HG03521 (cell line): ENCODE measurements around the gene GFER.

Experiments used
- ATAC-seq: cut with Tn5 transposase; IDR thresholded peaks from one replicate; pipeline ENCODE4 v1.9.1; 2021; ENCODE audit warnings: mild to moderate bottlenecking, moderate library complexity; ENCODE audit not compliant: unreplicated experiment

The GFER gene

GRCh38 chr16:1974157-1975070 is 9.6 kb upstream of the GFER start:
- no peak for ATAC-seq

GRCh38 chr16:1975432-1976215 is 8.4 kb upstream of the GFER start:
- ATAC-seq, result no peak

DNA sequence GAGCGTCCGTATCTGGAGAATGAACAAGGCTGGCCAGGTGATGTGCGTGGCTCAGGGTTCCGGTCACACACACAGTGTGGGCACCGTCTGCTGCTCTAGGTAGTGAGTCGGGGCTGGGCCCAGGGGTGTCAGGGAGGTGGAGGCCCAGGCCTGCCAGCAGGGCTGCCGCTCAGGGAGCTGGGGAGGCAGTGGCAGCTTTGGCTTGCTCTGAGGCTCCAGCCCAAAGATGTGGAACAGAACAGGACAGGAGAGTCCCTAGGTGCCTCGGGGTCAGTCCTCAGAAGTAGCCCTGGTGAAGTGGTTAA is 7.8 kb upstream of the GFER start:
- no peak for ATAC-seq

DNA sequence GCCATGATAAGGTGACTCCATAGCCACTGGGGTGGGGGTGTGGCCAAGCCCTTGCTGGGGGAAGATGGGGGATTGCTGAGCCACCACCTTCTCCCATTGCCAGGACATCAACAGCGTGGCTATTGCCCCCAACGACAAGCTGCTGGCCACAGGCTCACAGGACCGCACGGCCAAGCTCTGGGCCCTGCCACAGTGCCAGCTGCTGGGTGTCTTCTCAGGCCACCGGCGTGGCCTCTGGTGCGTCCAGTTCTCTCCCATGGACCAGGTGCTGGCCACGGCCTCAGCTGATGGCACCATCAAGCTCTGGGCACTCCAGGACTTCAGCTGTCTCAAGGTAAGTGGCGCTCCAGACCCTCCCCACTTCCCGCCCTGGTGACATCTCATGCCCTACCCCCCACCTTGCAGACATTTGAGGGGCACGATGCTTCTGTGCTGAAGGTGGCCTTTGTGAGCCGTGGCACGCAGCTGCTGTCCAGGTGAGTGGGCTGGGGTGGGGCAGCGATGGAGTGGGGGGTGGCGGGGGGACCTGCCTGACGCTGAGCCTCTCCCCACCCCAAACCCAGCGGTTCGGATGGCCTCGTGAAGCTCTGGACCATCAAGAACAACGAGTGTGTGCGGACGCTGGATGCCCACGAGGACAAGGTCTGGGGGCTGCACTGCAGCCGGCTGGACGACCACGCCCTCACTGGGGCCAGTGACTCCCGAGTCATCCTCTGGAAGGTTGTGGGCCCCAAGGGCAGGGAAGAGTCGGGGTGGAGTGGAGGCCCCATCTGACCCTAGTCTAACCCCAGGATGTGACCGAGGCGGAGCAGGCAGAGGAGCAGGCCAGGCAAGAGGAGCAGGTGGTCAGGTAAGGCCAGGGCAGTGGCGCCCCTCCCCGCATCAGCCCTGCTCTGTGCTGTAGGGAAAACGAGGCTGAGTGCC is 6.8 kb upstream of the GFER start:
- no peak for ATAC-seq

DNA sequence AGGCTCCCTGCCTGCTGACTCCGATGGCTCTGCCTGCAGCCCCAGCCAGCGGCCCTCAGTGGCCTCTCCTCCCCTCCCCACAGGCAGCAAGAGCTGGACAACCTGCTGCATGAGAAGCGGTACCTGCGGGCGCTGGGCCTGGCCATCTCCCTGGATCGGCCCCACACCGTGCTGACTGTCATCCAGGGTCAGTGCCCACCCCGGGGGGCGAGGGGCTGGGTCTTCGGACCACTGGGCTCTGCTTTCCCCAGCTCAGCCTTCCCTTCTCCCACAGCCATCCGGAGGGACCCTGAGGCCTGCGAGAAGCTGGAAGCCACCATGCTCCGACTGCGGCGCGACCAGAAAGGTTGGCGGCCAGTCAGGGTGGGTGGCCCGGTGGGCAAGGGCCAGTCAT is 6.1 kb upstream of the GFER start:
- no peak for ATAC-seq

- no peak for ATAC-seq
Measured at GRCh38 chr16:1978476-1979120, 5.4 kb upstream of the GFER start.

DNA sequence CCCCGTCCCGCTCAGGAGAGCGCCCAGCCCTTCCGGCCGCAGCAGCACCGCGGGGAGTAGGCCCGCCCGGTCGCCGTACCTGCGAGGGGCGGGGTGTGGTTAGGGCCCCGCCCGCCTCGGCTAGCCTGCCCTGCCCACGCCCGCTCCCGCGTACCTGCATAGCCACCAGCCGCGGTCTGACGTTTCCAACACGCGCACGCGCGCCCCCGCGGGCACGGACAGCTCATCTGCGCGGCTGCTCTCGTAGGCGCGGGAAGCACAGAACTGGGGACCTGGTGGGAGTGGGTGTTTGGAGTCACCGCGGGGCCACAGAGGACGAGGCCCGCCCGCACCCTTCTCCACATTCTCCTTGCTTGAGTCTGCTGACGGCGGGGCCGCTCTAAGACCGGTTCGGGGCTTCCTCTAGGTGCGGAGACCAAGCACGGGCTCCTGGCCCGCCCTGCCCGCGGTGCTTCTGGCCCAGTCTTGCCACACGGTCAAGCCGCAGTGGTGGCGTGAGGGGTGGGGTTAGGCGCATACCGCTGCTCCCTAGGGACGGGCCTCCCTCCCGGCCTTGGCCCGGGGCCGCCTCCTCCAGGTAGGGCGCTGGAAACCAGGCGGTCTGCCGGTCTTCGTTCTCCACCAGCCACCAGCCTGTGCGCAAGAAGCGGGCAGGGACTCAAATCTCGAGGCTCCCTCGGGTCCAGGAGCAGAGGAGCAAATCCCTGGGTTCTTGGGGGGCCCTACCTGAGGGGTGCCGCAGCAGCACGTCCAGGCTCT is 4.5 kb upstream of the GFER start:
- ATAC-seq, result no peak

GRCh38 chr16:1980030-1980769 is 3.8 kb upstream of the GFER start:
- ATAC-seq, result no peak

DNA sequence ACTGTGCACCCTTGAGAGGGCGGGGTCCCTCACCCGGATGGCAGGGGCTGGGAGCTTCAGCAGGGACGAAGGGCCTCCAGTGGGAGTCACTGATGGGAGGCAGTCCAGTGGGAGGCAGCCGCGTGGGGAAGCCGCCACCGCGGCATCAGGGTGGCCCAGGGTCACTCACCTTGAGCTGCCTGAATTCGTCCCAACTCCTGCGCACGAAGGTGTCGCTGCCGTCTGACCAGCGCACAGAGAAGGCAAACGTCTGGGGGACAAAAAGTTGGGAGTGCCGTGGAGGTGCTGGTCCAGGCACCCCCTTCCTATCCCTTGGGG is 3.3 kb upstream of the GFER start:
- no peak for ATAC-seq

- ATAC-seq, result no peak
Measured at GRCh38 chr16:1981398-1981836, 2.6 kb upstream of the GFER start, which contains the start of gene NOXO1. Gene NOXO1 (minus strand): TSS chr16:1981469. CDS start chr16:1981179, 290 bp downstream.

GRCh38 chr16:1982013-1982433 is 2.0 kb upstream of the GFER start:
- ATAC-seq, result no peak

DNA sequence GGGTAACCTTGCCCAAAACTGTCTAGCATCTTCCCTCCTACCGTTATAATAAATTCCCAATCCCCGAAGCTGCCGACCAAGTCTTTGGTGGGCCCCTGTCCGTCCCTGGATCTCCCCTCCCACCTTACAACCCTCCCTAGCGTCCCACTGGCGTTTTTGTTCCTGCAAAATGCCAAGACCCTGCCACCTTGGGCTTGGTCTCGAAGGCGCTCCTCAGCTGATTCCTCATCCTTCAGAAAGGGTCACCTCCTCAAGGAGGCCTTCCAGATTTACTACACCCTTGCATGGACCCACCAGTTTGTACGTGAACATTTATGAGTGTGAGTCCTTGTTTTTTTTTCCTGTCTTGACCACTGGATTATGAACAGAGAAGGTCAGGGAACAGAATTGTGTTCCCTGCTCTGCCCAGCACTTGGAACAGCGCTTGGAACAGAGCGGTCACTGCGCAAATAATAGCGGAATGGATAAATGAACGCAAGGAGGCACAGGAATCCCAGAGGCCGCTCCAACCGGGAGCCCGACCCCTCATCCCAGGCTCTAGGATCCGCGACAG is 926 bp upstream of the GFER start:
- ATAC-seq, result no peak

- ATAC-seq, result no peak
Measured at GRCh38 chr16:1984347-1985225, 593 bp downstream of the GFER start.

DNA sequence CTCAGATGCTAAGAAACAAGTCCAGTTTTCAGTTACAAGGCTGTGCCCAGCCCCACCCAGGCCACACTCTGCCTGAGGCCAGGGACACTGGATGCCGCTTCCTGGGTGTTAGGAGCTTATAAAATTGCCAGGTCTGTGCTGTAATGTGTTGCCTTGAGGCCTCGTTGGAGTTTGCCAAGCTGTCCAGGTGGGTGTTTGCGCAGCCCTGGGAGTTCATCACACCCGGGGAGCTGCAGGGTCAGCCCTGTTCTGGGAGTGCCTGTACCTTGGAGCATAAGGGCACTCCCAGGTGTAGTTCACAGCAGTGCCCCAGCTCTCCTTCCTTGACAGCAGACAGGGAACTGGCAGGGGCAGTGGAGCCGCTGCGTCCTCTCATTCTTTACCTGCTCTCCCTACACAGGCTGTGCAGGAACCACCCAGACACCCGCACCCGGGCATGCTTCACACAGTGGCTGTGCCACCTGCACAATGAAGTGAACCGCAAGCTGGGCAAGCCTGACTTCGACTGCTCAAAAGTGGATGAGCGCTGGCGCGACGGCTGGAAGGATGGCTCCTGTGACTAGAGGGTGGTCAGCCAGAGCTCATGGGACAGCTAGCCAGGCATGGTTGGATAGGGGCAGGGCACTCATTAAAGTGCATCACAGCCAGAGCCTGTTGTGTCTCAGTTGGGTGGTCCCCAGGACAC is 1.6 kb downstream of the GFER start:
- ATAC-seq, result no peak

DNA sequence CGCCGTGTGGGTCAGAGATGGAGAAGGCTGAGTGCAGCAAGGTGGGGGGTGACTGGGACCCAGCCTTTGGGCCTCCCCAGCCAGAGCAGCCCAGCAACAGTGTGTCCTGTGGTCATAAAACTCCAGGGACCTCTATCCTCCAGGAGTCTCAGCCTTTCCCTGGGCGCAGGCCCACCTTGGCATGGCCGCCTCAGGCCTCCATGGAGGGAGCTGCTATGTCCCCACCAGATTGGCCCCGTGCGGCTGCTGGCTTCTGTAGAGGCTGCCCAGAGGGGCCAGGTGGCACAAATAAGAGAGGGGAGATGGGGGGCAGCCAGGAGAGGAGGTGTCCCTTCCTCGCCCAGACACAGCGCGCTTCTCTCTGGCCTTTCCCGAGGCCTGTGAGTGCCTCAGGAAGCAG is 3.2 kb downstream of the GFER start:
- no peak for ATAC-seq

DNA sequence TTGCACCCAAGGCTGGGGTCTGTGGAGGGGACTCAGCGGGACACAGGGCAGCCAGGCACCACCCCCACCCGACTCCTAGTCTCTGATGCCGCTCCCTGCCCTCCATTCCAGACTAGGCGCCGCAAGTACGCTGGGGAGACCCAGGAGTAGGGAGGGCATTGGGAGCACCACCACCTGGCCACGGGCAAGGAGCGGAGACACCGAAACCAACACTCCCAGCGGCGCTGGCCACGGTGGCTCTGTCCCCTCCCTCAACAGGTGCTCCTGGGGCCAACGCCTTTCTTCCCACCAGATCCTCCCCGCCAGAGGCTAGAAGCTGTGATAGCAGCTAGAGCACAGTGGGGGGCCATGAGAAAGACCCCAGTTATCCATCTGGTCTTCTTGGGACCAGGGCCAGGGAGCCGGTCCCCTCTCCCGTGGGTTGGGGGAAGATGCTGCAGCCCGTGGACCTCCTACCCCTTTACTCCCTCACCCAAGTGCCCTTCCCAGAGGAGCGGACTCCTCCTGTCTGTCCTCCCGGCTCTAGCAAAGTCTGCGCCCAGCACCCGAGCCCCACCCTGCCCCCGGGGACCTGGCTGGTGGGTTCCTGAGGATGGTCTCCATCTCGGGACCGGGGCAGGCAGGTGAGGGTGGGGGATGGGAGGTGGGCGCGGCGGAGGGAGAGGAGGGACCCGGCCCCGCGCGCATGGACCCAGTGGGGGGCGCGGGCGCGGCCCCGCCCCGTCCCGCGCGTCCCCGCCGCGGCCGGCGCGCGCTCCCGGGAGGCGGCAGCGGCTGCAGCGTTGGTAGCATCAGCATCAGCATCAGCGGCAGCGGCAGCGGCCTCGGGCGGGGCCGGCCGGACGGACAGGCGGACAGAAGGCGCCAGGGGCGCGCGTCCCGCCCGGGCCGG is 5.5 kb downstream of the GFER start, which contains the start of gene SYNGR3:
Gene SYNGR3, plus strand, starts transcription at position 762 of the 892 bp plus-strand sequence. CDS start 133 bp downstream, outside the sequence.
- ATAC-seq, result no peak

GRCh38 chr16:1990101-1990350 is 6.0 kb downstream of the GFER start:
- no peak for ATAC-seq
